ENCODE data around the gene AGL.
A peak's percentile ranks its signal among the peaks of the same experiment; 100 is the strongest.
"Not testable (repeated sequence)": the region's sequence is repeated elsewhere in the genome, so short reads cannot be mapped to it uniquely, and the experiment has no call there.

The AGL gene

DNA sequence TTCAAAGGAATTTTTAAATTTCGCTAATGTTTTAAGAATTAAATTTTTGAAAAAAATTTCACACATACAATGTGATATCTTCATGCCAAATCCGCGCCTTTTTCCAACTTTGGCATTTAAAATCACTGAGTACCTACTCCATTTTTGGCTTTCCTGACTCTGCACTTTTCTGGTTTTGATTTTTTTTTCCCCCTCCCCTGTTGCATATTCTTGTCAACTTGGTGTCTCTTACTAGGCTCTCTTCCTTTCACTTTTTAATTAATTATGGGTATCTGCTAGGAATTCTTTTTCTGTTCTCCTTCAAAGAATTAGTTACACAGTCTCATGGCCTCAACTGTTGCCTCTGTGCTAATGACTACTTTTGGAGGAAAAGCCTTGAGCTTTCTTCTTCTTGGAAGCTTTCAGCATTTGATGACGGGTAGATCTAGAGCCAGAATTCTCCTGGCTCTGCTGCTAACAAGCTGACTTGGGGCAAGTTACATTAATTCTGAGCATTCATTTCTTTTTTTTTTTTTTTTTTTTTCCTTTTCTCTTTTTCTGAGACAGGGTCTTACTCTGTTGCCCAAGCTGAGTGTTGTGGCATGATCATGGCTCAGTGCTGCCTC, 1.8 kb downstream of the AGL start:
- DNase-seq (ENCODE audit: low read depth): no peak

DNA sequence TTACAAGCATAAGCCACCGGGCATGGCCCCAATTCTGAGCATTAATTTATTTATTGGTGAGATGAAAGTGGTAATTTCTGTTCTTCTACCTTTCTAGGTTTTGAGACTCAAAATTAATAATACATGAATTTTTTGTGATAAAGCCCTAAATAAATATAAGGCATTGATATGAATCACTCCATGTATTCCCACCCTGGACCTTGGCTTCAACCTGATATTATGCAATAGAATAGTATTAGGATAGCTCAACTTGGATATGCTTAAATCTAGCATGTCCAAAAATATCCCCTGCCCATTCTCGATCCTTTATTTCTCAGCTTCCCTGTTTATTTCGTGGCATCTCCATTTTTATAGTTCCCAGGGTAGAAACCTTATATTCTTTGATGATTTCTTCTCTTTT, 2.5 kb downstream of the AGL start:
- no peak for DNase-seq (ENCODE audit: low read depth)

DNA sequence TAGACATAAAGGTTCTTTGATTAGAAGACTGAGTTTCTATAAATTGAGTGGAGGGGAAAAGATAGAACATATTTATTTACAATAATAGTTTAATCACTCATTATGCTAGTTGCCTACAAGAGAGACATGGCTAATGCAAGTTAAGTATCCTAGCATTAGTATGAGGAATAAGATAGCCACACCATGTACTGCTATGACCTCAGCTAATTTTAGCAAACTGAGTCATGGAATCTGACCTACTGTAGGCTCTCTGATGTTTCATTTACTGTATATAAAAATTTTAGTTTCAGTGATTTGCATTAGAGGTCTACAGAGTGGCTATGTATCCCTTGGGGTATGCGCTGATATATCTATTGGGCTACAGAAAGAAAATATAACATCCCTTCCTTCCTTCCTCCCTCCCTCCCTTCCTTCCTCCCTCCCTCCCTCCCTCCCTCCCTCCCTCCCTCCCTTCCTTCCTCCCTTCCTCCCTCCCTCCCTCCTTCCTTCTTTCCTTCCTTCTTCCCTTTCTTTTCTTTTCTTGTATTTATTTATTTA, 5.8 kb downstream of the AGL start:
- peak; percentile 8 for DNase-seq (ENCODE audit: low read depth)

DNA sequence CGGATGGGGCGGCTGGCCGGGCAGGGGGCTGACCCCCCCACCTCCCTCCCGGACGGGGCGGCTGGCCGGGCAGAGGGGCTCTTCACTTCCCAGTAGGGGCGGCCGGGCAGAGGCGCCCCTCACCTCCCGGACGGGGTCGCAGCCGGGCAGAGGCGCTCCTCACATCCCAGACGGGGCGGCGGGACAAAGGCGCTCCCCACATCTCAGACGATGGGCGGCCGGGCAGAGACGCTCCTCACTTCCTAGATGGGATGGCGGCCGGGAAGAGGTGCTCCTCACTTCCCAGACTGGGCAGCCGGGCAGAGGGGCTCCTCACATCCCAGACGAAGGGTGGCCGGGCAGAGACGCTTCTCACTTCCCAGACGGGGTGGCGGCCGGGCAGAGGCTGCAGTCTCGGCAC, 6.9 kb downstream of the AGL start:
- not testable (repeated sequence) for DNase-seq (ENCODE audit: low read depth)

DNA sequence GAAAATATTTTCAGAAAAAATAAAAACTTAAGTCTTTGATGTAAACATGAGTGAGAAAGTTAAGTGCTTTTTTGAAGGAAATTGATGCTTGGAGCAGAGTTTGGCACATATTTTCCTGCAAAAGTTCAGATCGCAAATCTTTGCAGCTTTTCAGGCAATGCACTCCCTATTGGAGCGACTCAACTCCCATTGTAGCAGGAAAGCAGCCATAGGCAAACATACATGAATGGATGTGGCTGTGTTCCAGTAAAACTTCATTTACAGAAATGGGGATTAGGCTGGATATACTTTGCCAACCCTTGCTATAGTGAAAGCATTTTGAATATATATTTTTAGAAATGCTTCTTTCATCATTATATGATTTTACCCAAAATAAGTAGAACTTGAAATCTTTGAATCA, 8.1 kb downstream of the AGL start:
- DNase-seq (ENCODE audit: low read depth): no peak

DNA sequence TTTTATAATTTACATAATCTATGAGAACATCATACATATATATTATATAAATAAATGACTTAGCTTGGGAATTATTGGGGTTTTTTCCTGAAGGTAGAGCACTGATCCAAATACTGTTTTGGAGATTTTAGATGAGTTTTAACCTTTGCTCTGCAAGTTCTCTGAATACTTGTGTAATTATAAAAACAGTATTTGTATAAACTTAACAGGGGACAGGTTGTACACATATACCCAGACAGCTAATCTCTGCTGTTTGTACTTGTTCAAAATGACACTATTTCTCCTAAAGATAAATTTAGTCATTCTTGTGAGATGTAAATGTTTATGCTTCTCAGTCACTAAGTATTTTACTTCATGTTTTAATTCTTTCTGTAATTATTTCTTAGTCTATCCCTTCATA, 8.7 kb downstream of the AGL start:
- DNase-seq (ENCODE audit: low read depth): no peak

DNA sequence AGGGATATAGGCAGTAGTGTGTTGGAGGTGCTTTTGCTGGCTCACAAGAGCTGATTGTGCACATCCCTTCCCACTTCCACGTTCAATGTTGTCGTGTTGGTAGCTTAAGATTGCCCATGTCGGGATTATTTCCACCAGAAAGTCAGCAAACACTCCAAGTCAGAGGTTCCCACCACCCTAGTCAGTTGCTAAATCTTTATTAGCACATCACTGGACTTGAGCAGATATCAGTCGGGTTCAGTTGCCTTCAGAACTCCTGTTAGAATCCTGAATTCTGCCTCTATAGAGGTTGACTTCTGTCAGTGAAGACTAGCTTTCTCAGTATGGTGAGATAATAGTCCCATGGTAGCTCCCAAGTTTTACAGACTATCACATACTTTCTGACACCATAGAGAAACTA, 10.5 kb downstream of the AGL start:
- DNase-seq (ENCODE audit: low read depth): no peak

DNA sequence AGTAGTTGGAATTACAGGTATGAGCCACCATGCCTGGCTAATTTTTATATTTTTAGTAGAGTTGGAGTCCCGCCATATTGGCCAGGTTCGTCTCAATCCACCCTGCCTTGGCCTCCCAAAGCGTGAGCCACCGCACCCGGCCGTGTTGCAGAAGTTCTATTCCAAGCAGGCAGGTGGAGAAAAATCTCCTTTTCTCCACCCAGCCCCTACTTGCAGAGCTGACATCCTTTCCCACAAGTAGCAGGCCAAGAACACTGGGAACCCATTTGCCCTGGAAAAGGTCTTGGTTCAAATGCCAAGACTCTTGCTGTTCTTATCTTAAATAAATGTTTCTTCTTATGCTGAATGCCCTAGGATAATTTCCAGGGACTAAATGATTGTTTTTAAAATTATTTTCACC, 17.5 kb downstream of the AGL start:
- DNase-seq (ENCODE audit: low read depth): no peak

DNA sequence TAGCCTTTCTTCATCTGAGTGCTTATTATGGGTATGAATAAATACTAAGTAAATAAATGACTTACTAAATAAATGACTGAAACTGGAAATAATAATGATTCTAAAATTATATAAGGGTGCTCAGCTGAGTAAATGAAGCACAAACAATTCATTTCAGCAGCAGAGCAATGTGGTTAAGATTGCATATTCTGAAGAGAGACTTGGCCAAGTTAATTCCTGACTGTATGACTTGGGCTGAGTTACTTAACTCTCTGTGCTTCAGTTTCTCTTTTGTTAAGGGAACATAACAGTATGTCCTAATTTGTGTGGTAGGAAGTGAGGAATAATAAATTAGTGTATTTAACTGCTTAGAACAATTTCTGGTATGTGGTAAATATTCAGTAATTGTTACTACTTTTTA, 19.1 kb downstream of the AGL start:
- DNase-seq (ENCODE audit: low read depth): no peak

DNA sequence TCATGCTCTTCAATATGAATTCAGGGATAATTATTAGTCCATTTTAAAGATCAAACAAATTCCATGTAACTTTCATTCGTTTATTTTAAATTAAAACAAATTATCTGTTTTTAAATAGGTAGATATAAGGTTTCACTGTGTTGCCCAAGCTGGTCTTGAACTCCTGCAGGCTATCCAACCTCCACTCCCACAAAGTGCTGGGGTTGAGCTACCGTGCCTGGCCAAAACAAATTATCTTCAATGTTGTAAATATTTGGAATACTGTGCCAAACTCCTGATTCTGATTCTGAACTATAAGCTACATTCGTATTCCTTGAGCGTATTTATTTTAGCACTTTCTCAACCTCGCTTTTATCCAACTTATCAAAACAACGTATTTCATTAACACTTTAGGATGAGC, 19.6 kb downstream of the AGL start:
- DNase-seq (ENCODE audit: low read depth): no peak

DNA sequence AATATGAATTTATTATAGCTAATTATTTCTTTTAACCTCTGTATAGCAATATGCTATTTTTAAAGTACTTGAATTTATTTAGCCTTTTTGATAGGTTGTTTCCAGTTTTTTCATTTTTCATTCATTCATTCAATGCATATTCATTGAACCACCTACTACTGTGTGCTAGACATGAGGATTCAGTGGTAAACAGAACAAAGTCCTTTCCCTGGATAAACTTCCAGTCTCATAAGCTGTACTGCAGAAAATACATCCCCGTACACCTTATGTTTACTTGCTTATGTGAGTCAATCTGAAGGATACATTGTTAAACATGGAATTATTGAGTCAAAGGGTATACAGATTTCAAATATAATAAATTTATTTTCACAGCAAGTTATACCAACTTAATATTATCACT, 21.9 kb downstream of the AGL start:
- DNase-seq (ENCODE audit: low read depth): no peak

DNA sequence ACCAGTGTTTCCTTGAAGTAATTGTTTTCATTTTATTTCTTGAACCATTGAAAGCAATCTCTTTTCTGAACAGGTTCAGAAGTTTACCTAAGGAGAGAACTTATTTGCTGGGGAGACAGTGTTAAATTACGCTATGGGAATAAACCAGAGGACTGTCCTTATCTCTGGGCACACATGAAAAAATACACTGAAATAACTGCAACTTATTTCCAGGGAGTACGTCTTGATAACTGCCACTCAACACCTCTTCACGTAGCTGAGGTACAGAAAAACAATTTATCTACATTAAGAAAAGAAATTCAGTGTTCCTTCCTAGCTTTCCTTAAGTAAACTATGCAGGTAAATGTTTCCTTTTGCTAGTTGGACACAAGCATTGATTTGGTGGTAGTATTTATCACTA, 27.4 kb downstream of the AGL start:
- DNase-seq (ENCODE audit: low read depth): no peak

DNA sequence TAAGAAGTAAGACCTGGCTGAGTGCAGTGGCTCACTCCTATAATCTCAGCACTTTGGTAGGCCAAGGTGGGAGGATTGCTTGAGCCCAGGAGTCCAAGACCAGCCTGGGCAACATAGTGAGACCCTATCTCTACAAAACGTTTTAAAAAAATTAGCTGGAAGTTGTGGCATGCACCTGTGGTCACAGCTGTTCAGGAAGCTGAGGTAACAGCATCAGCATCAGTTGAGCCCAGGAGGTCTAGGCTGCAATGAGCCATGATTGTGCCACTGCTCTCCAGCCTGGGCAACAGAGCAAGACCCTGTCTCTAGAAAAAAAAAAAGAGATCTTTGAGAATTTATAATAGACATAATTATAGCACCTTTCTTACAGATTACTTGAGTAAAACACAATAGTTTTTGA, 36.0 kb downstream of the AGL start:
- no peak for DNase-seq (ENCODE audit: low read depth)

DNA sequence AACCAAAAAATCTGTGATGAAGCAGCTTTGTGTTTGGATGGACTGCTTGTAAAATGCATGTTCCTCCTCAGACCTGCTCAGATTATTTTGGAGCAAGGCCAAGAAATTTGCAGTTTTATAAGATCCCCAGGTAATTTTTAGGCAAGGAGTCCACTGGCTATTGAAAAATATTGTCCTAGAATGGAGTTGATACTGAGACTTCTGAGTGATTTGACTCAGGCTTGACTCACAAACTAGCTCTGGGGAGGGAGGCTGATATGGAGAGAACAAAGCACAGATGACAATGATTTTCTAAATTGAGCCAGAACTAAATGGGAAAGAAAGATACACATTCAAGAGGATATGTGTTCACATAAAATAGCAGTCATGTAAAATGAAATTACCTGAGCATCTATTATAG, 36.7 kb downstream of the AGL start:
- DNase-seq (ENCODE audit: low read depth): peak; percentile 35

DNA sequence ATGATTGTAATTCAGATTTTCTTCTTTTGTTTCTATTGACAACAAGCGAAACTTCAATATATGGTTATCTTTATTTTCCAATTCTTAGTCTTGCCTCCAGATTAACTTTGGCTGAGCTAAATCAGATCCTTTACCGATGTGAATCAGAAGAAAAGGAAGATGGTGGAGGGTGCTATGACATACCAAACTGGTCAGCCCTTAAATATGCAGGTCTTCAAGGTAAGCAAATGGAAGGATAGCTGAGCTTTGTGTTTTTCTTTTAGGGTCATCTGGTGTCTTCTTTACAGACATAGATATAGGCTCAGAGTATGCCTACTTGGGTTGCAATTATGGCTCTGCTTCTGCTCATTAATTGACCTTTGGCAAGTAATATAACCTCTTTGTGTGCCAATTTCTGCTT, 37.7 kb downstream of the AGL start:
- peak; percentile 1 for DNase-seq (ENCODE audit: low read depth)

DNA sequence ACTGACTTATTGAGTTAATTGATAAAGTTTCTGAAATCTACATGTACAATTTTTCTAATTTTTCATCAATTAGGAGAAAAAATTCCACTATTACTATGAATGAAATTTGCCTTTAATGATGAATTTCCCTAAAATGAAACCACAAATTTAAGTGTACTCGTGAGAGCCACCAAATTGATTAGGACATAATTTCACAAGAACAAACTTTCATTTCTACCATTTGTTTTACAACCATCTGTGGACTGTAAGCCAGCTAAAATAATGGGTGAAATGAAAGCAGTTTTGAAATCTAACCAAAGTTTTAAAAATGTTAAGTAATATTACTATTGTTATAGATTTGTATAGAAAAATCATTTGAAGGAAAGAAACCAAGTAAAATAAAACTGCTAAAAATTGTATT, 41.8 kb downstream of the AGL start:
- DNase-seq (ENCODE audit: low read depth): no peak

DNA sequence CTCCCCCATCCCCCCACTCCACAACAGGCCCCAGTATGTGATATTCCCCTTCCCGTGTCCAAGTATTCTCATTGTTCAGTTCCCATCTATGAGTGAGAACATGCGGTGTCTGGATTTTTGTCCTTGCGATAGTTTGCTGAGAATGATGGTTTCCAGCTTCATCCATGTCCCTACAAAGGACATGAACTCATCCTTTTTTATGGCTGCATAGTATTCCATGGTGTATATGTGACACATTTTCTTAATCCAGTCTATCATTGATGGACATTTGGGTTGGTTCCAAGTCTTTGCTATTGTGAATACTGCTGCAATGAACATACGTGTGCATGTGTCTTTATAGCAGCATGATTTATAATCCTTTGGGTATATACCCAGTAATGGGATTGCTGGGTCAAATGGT, 53.1 kb downstream of the AGL start:
- DNase-seq (ENCODE audit: low read depth): not testable (repeated sequence)

DNA sequence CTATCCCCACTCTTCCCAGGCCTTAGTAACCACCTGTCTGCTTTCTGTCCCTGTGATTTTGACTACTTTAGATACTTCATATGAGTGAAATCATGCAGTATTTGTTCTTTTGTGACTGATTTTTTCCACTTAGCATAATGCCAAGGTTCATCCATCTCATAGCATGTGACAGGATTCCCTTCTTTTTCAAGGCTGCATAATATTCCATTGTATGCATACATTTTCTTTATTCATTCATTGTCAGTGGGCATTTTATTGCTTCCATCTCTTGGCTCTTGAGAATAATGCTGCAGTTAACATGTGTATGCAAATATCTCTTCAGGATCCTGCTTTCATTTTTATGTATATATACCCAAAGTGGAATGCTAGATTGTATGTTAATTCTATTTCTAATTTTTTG, 56.4 kb downstream of the AGL start:
- DNase-seq (ENCODE audit: low read depth): no peak

DNA sequence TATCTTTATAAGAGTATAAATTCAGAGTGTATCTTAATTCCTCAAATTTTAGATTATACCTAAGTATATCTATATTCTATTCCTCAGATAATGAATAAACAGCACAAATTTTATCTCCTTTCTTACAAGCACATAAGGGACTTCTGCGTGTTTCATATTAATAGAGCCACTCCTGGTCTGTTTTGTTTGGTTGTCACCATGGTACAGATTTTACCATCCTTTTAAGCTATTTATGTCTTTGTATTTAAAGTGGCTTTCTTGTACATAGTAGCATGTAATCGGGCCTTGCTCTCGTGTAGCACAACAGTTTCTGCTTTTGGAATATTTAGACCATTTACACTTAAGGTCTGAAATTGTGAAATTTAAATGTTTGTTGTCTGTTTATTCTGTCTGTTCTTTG, 67.1 kb downstream of the AGL start:
- no peak for DNase-seq (ENCODE audit: low read depth)

DNA sequence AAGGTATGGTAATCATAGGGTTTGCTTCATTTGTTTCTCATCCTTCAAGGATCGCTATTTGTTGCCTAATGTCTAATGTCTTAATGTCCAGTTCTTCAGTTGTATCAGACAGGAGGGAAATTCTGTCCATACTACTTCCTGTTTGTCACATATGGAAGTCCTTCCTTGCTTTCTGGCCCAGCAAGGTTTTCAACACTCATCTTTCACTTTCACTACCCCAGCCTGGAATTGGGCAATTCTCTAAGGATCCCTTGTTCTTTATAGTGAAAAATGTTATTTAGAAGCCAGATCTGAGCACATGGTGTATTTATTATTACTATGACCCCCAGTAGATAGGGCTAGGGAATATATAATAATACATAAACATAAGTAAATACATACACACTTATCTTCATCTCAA, 69.1 kb downstream of the AGL start:
- DNase-seq (ENCODE audit: low read depth): no peak

DNA sequence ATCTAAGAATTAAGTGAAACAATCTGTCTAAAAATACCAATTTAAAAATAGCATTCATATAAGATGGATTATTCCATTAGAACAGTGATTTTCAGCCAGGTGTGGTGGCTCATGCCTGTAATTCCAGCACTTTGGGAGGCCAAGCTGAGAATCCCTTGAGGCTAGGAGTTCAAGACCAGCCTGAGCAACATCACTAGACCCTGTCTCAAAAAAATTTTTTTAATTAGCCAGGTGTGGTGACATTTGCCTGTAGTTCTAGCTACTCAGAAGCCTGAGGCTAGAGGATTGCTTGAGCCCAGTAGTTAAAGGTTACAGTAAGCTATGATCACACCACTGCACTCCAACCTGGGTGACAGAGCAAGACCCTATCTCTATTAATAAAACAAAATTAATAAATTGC, 84.6 kb downstream of the AGL start:
- DNase-seq (ENCODE audit: low read depth): no peak

DNA sequence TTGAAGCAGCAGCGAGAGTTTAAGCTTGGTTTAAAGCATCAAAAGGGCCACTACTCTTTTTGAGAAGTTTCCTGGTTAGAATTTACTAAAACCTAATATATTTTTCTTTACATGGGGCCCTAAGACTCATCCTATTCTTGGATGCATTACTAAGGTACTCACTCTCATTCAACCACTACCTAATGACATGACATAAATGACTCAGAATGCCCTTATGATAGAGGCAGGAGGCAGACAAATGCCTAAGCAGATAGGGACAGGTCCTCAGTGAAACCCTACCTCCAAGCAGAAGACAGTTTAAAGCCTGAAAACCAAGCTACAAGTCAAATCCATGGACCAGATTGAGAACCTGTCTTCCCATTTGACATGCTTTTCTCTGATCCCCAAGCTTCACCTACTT, 85.4 kb downstream of the AGL start:
- no peak for DNase-seq (ENCODE audit: low read depth)

DNA sequence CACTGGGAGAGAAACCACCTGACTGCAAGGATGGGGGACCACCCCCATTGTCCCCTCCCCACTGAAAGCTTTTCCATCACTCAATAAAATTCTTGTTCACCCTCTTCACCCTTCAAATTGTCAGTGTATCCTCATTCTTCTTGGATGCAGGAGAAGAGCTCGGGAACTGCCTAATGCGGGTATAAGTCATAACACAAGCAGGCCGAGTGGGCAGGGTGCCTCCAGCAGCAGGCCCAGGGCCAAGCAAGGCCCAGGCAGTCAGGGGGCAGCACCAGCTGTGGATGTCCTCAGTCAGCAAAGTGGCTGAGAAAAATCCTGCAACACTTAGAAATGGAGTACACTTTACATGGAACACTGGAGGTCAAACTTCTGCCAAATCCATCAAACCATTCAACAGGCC, 85.9 kb downstream of the AGL start:
- DNase-seq (ENCODE audit: low read depth): no peak

DNA sequence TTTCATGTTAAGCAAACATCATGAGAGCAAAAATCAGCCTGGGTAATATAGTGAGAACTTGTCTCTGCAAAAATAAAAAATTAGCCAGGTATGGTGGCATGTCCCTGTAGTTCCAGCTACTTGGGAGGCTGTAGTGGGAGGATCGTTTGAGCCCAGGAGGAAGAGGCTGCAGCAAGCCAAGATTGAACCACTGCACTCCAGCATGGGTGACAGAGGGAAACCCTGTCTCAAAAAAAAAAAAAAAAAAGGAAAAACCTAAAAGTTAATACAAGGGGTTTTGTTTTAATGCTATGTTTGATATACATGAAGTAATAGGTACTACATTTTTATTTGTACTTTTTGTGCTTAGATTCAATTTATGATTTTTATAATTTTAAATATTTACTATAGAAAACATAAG, 92.6 kb downstream of the AGL start:
- no peak for DNase-seq (ENCODE audit: low read depth)

All from ELR (cell line).